HG03060 (cell line): ENCODE measurements around the gene INSYN1.
"Not testable (repeated sequence)": the region's sequence is repeated elsewhere in the genome, so short reads cannot be mapped to it uniquely, and the experiment has no call there.

Experiments used
- ATAC-seq: cut with Tn5 transposase; IDR thresholded peaks from one replicate; pipeline ENCODE4 v1.9.1; 2021; ENCODE audit warnings: low read depth, moderate number of reproducible peaks; ENCODE audit not compliant: unreplicated experiment

INSYN1 gene

GRCh38 chr15:73717206-73717605 lies 35.9 kb downstream of the INSYN1 start:
- no peak for ATAC-seq

DNA sequence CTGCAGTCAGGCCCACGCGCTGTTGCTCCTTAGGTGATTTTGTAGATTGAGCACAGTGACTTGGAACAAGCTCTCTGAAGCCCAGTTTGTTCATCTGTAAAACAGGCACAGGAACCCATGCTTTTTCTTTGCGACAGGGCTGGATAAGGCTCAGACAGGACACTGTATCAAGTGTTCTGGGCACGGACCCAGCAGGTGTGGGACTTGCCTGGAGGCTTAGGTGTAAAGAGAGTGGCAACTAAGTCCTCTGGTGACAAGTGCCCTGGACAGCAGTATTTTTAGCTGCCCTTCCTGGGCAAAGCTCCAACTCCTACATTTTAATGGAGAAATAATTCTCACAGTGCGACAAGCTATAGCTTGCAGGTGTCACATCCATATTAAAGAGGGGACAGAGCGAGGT lies 36.7 kb downstream of the INSYN1 start:
- ATAC-seq: no peak

- ATAC-seq: no peak
Measured at GRCh38 chr15:73715417-73715816, 37.7 kb downstream of the INSYN1 start.

- no peak for ATAC-seq
Measured at GRCh38 chr15:73714695-73715301, 38.4 kb downstream of the INSYN1 start.

DNA sequence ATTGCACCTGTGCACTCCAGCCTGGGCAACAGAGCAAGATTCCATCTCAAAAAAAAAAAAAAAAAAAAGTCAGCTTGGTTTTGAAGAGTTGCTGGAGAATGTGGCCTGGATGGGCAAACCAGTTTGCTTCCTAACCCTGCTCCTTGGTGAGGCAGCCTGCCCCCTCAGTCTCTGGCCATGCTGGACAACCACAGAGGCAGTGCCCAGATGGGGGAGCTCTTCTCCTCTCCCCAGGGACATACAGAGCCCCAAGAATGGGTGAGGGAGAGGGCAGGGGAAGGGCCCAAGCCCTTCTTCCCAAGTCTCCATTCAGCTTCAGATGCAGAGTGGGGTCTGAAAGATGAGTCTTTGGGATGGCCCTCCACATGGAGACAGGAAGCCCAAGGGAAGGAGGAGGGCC lies 41.0 kb downstream of the INSYN1 start:
- no peak for ATAC-seq

DNA sequence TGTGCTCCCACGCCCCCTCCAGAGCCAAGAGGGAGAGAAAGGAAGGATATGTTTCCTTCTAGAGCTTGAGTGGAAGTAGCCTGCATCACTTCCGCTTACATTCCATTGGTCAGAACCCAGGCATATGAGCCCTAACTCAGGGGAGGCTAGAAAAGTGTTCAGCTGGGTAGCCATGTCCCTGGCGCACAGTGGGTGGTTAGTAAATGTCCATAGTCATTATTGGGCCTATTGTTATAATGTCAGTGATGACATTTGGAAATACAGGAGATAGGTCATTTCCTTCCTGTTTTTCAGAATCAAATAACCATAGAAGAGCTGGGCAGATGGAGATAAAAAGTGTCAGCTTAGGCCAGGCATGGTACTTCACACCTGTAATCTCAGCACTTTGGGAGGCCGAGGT lies 41.6 kb downstream of the INSYN1 start:
- no peak for ATAC-seq

- ATAC-seq: no peak
Measured at GRCh38 chr15:73710321-73710720, 42.8 kb downstream of the INSYN1 start.

DNA sequence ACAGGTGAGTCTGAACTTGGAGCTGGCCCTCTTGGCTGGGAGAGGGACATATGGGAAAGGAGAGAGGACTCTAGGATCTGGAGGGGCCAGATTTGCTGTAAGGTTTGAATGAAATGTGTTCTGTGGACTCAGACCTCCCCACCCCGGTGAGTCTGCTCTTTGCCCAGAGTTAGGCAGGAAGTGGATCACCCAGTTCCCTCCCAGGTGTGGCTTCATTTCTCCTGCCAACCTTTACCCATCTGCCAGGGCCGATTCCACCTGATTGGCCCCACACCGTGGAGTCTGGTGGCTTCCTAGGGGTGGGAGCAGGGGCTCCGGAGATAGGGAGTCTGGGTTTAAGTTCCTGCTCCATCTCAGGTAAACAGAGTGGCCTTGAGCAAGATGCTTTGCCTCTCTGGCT lies 43.5 kb downstream of the INSYN1 start:
- no peak for ATAC-seq

- ATAC-seq: no peak
Measured at GRCh38 chr15:73709241-73709640, 43.9 kb downstream of the INSYN1 start.

DNA sequence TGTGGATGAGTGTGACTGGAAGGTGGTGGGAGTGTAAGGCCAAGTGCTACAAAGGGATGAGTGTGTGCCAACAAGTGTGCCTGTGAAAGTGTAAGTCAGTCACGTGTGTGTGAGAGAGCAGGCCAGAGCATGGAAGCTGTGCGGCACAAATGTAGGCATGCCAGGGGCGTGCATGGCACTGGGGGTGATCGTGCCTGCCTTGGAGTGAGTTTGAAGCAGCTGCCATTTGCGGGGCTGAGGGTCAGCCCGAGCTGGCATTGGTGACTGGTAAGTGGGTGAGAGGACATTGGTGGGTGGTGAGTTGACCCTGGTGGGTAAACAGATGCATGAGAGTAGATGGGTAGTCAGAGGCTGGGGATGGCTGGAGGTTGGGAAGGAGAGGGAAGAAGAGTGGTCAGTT lies 44.5 kb downstream of the INSYN1 start:
- ATAC-seq: no peak

DNA sequence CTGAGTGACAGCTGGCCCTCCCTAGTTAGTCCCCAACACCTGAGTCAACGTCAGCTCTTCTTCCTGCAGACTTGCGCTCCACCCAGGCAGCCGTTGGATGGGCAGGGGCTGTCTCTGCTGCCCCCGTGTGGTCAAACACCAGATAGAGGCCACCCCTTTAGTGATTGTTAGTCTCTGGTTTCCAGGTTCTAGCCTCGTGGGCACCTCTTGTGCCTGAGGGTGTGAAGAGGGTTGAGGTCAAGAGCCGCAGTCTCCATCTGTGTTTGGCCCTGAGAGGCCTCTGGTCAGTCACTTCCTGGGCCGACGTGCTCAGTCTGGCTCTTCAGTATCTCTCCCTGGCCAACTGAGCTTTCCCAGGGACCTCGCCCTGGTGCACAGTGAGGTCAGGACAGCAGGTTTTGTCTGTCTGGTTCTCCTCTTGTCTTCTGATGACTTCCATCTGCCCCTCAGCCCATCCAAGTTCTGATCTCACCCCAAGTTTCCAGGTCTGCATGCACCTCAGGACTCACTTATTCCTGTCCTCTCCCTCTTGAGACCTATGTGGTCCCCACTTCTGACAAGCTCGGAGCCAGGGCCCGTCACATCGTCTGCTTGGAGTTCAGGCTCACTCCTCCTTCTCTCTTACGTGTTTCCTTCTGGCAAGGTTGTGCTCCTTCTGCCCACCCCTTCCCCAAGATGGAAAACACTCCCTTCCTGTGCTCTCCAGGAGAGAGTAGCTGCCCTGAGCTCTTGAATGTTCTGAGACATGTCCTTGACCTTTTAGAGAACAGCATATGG lies 48.1 kb downstream of the INSYN1 start:
- no peak for ATAC-seq

- ATAC-seq: not testable (repeated sequence)
Measured at GRCh38 chr15:73704142-73704868, 48.8 kb downstream of the INSYN1 start.

DNA sequence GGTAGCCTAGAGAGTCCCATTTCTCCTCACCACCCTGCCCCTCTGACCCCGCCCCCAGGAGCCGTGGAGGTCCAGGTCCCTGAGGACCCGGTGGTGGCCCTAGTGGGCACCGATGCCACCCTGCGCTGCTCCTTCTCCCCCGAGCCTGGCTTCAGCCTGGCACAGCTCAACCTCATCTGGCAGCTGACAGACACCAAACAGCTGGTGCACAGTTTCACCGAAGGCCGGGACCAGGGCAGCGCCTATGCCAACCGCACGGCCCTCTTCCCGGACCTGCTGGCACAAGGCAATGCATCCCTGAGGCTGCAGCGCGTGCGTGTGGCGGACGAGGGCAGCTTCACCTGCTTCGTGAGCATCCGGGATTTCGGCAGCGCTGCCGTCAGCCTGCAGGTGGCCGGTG lies 49.5 kb downstream of the INSYN1 start:
- ATAC-seq: not testable (repeated sequence)

GRCh38 chr15:73702311-73703239 lies 50.6 kb downstream of the INSYN1 start:
- ATAC-seq: not testable (repeated sequence)

DNA sequence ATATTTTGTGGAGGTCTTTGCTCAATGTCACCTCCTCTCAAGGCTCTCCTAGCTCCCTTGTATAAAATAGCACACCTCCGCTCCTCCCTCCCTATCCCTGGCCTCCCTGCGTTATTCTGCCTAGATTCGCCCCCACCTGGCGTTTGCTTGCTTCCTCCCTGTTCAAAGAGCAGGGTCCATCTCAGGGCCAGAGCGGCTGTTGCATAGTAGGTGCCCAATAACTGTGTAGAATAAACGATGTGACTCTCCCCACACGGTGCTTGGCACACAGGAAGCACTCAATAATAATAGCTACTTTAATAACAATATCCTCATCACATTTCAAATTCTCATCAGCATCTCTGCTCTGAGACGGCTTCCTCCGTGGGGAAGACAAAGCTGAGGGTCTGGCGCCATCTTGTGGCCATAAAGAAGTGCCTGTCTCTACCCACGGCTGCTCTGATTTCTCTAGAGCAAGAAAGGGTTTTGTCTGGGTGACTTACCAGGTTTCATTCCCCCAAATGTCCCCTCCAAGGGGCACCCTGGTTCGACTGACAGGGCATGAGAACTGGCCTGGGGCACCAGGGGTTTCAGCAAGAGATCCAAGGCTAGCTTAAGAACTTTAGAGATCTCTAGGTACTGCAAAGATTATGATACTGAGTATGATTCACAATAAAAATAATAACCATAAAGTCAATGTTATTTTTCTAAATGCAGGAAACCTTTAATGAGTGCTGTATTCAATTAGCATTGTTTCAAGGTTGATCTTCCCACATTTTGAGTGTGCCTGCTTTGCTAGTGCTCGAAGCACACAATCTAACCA lies 52.9 kb downstream of the INSYN1 start:
- no peak for ATAC-seq

DNA sequence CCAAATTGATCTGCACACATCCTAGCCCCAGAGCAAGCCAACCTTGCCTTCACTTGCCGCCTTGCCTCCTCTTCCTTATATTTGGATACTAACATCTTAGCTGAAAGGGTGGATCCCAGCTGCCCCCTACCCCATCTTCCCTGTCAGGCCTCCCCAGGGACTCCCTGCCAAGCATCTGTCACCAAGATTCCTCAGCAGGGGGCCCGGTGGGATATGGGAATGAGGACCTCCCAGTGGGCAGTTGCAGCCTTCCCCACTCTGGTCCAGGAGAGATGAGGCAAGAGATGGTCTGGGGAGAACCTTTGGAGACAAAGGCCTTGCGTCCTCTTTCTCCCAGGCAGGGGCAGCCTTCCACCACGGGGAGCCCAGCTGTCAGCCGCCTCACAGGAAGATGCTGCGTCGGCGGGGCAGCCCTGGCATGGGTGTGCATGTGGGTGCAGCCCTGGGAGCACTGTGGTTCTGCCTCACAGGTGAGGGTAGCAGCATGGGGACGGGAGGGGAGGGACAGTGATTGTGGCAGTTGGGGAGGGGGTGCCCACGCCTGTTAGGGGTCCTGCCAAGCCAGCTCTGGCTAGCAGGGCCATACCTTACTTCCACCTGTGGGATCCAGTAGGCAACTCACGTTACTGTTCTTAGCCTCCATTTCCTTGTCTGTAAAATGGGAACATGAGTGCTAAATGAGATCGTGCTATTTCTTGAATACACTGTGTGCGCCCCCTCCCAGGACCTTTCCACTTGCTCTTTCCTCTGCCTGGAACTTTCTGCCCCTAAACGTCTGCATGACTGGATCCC lies 53.7 kb downstream of the INSYN1 start:
- ATAC-seq: no peak

DNA sequence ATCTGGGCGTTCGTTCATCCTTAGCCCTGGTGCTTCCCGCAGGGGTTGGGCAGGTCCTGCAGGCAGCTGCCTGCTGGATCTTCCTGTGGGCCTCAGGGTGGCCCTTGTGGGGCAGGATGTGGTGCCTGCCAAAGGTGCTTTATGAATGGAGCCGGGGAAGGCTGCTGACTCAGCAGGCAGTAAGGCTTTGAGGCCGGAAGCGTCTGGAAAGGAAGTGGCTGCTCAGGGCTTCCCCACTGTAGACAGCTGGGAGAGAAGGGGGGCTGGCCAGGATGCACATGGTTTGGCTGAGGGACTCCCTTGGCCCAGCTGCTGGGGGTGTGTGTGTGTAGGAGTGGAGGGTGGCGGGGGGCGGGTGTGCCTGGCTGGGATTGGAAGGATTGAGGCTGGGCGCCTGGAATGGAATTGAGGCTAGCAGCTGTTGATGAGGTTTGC lies 56.1 kb downstream of the INSYN1 start:
- peak; percentile 56 for ATAC-seq

- no peak for ATAC-seq
Measured at GRCh38 chr15:73696641-73697001, 56.5 kb downstream of the INSYN1 start.
